ENCODE results near the gene EPHA1.

DNA sequence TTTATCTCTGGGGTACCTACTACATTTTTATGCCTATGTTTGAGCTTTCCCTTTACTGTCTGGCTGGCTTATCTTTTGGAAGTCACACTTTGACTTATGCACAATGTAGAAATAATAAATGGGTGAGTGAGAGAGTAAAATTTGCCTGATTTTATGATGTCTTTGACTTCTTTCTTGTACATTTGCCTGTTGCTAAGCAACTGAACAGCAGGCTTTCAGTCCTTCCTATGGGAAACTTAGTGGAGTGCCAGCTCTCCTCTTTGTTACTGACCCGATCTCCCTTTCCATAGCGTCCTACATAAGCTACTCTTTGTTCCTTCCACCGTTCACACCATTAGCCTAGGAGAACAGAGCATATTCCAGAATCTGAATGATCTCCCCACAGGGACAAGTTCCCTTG is 38.8 kb upstream of the EPHA1 start:
- TF ChIP-seq, protein P1, sequence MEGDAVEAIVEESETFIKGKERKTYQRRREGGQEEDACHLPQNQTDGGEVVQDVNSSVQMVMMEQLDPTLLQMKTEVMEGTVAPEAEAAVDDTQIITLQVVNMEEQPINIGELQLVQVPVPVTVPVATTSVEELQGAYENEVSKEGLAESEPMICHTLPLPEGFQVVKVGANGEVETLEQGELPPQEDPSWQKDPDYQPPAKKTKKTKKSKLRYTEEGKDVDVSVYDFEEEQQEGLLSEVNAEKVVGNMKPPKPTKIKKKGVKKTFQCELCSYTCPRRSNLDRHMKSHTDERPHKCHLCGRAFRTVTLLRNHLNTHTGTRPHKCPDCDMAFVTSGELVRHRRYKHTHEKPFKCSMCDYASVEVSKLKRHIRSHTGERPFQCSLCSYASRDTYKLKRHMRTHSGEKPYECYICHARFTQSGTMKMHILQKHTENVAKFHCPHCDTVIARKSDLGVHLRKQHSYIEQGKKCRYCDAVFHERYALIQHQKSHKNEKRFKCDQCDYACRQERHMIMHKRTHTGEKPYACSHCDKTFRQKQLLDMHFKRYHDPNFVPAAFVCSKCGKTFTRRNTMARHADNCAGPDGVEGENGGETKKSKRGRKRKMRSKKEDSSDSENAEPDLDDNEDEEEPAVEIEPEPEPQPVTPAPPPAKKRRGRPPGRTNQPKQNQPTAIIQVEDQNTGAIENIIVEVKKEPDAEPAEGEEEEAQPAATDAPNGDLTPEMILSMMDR (IDR thresholded peaks at IDR 0.05), result no peak
- TF ChIP-seq POLR2A (IDR thresholded peaks at IDR 0.05) (no peak), POLR2AphosphoS5 (IDR thresholded peaks at IDR 0.05) (no peak)
